Activated CD4-positive, alpha-beta T cell treated with anti-CD3 and anti-CD28 coated beads, Interleukin-2, Interleukin-6, amounts not matched to agents 100 ng/mL and 50 ng/mL, durations not matched to agents 16 hours and 8 hours (primary cell): ENCODE measurements around the gene TMEFF2.
"Not testable (repeated sequence)": the region's sequence is repeated elsewhere in the genome, so short reads cannot be mapped to it uniquely, and the experiment has no call there.

ENCODE experiments used
- DNase-seq: peaks from one replicate; pipeline ENCODE4 v3.0.0-alpha.2; 2020

TMEFF2 gene

GRCh38 chr2:192183296-192183695 is 11.4 kb downstream of the TMEFF2 start:
- no peak for DNase-seq

- DNase-seq: no peak
These were observed 27.8 kb downstream of the TMEFF2 start for GRCh38 chr2:192166946-192167345.

GRCh38 chr2:192165842-192166241 is 28.9 kb downstream of the TMEFF2 start:
- DNase-seq: no peak

GRCh38 chr2:192162392-192163042 is 32.2 kb downstream of the TMEFF2 start:
- DNase-seq: peak; percentile 78

GRCh38 chr2:192161656-192162290 is 33.0 kb downstream of the TMEFF2 start:
- DNase-seq: no peak

- DNase-seq: no peak
These were observed 35.0 kb downstream of the TMEFF2 start for GRCh38 chr2:192159736-192160135.

- DNase-seq: peak; percentile 4
These were observed 35.5 kb downstream of the TMEFF2 start for GRCh38 chr2:192159208-192159607.

- DNase-seq: no peak
These were observed 37.0 kb downstream of the TMEFF2 start for GRCh38 chr2:192157776-192158175.

- DNase-seq: no peak
These were observed 39.1 kb downstream of the TMEFF2 start for GRCh38 chr2:192155511-192156118.

GRCh38 chr2:192153561-192153960 is 41.2 kb downstream of the TMEFF2 start:
- DNase-seq: no peak

- no peak for DNase-seq
These were observed 42.9 kb downstream of the TMEFF2 start for GRCh38 chr2:192151853-192152252.

GRCh38 chr2:192150166-192150565 is 44.6 kb downstream of the TMEFF2 start:
- no peak for DNase-seq

- DNase-seq: no peak
These were observed 46.0 kb downstream of the TMEFF2 start for GRCh38 chr2:192148620-192149321.

- DNase-seq: no peak
These were observed 46.5 kb downstream of the TMEFF2 start for GRCh38 chr2:192148241-192148619.

GRCh38 chr2:192146069-192147015 is 48.4 kb downstream of the TMEFF2 start:
- DNase-seq: peak; percentile 17

- no peak for DNase-seq
These were observed 49.2 kb downstream of the TMEFF2 start for GRCh38 chr2:192145496-192145895.

GRCh38 chr2:192140236-192140839 is 54.4 kb downstream of the TMEFF2 start:
- no peak for DNase-seq

- no peak for DNase-seq
These were observed 54.9 kb downstream of the TMEFF2 start for GRCh38 chr2:192139813-192140212.

- no peak for DNase-seq
These were observed 57.3 kb downstream of the TMEFF2 start for GRCh38 chr2:192137451-192137850.

GRCh38 chr2:192132604-192133003 is 62.1 kb downstream of the TMEFF2 start:
- not testable (repeated sequence) for DNase-seq

GRCh38 chr2:192130312-192130711 is 64.4 kb downstream of the TMEFF2 start:
- not testable (repeated sequence) for DNase-seq

GRCh38 chr2:192128655-192129054 is 66.1 kb downstream of the TMEFF2 start:
- DNase-seq: no peak
